HG02623 (cell line): ENCODE data around the gene IQSEC1.
A peak's percentile ranks its signal among the peaks of the same experiment; 100 is the strongest.

Source experiments
- ATAC-seq: cut with Tn5 transposase; IDR thresholded peaks from one replicate; pipeline ENCODE4 v1.9.1; 2021; ENCODE audit warnings: moderate library complexity; ENCODE audit not compliant: unreplicated experiment

IQSEC1 gene

GRCh38 chr3:13107661-13108060 lies 34.4 kb upstream of the IQSEC1 start:
- ATAC-seq = no peak

GRCh38 chr3:13106308-13107001 lies 33.2 kb upstream of the IQSEC1 start:
- ATAC-seq = no peak

- ATAC-seq = no peak
Measured at GRCh38 chr3:13105896-13106250, 32.6 kb upstream of the IQSEC1 start.

GRCh38 chr3:13105181-13105895 lies 32.1 kb upstream of the IQSEC1 start:
- ATAC-seq = no peak

- no peak for ATAC-seq
Measured at GRCh38 chr3:13104511-13104910, 31.3 kb upstream of the IQSEC1 start.

- ATAC-seq = no peak
Measured at GRCh38 chr3:13103416-13104058, 30.3 kb upstream of the IQSEC1 start.

GRCh38 chr3:13102386-13103345 lies 29.4 kb upstream of the IQSEC1 start:
- ATAC-seq = no peak

GRCh38 chr3:13099707-13100106 lies 26.5 kb upstream of the IQSEC1 start:
- ATAC-seq = no peak

GRCh38 chr3:13098192-13098988 lies 25.2 kb upstream of the IQSEC1 start:
- ATAC-seq = no peak

- no peak for ATAC-seq
Measured at GRCh38 chr3:13096356-13096755, 23.1 kb upstream of the IQSEC1 start.

GRCh38 chr3:13095408-13095937 lies 22.2 kb upstream of the IQSEC1 start:
- no peak for ATAC-seq

- no peak for ATAC-seq
Measured at GRCh38 chr3:13093687-13094086, 20.5 kb upstream of the IQSEC1 start.

GRCh38 chr3:13092621-13093617 lies 19.7 kb upstream of the IQSEC1 start:
- no peak for ATAC-seq

- no peak for ATAC-seq
Measured at GRCh38 chr3:13091898-13092611, 18.8 kb upstream of the IQSEC1 start.

GRCh38 chr3:13088028-13089006 lies 15.1 kb upstream of the IQSEC1 start:
- peak; percentile 38 for ATAC-seq

GRCh38 chr3:13087320-13087990 lies 14.2 kb upstream of the IQSEC1 start:
- no peak for ATAC-seq
